Calu3 (cell line): Measurements from ENCODE around the gene HS3ST3B1. TPM values are rescaled to one million over a fixed set of nuclear protein-coding genes. Genes with fewer than 3 reads are reported as not detected.

Experiments
- BruUV-seq: library from RNA; stranded (reverse); fragments of 400-500 nt; replicated peaks from 2 replicates; lab custom pipeline; 2021; lab: Mats Ljungman, UMichigan
- CTCF ChIA-PET: fragments of 300-600 bp; sonication (Branson Sonifier 250); formaldehyde crosslinking; loops from one replicate; lab custom pipeline; 2022; ENCODE audit warnings: antibody characterized with exemption; lab: Charles Lee
- DNase-seq: peaks from one replicate; pipeline ENCODE4 v3.0.0; 2022
- H3K27ac Mint-ChIP-seq: one replicate; pipeline ENCODE4 v1.8.0; 2022; ENCODE audit warnings: mixed read lengths; ENCODE audit not compliant: unreplicated experiment
- H3K27me3 Mint-ChIP-seq: one replicate; pipeline ENCODE4 v1.8.0; 2022; ENCODE audit warnings: mixed read lengths; ENCODE audit not compliant: unreplicated experiment
- H3K36me3 Mint-ChIP-seq: one replicate; pipeline ENCODE4 v1.8.0; 2022; ENCODE audit warnings: mild to moderate bottlenecking, moderate library complexity, mixed read lengths; ENCODE audit not compliant: insufficient read depth, unreplicated experiment
- H3K4me1 Mint-ChIP-seq: one replicate; pipeline ENCODE4 v1.8.0; 2022; ENCODE audit warnings: mild to moderate bottlenecking, low read depth, mixed read lengths; ENCODE audit not compliant: unreplicated experiment
- H3K4me3 Mint-ChIP-seq: one replicate; pipeline ENCODE4 v1.8.0; 2022; ENCODE audit warnings: mild to moderate bottlenecking, low read depth, moderate library complexity, mixed read lengths; ENCODE audit not compliant: unreplicated experiment
- H3K9me3 Mint-ChIP-seq: one replicate; pipeline ENCODE4 v1.8.0; 2022; ENCODE audit warnings: low read depth, mixed read lengths; ENCODE audit not compliant: unreplicated experiment
- CTCF ChIP-seq: fragments of 200-600 bp; IDR thresholded peaks from one replicate; pipeline ENCODE4 v1.8.0; 2022; ENCODE audit warnings: antibody characterized with exemption; ENCODE audit not compliant: unreplicated experiment
- intact Hi-C: fragments of 100-400 bp; cut with micrococcal nuclease; formaldehyde crosslinking; loops from one replicate; pipeline ENCODE4 v1.10.0; 2022; ENCODE audit not compliant: unreplicated experiment
- total RNA-seq: library from RNA; stranded (reverse); gene quantifications from 2 replicates; pipeline ENCODE4 v1.2.3, GENCODE V29; 2022

The HS3ST3B1 gene
- total RNA-seq, 1 experiment from 2014 or later, result 0.80 TPM

- Mint-ChIP-seq H3K36me3 (no peaks in the 10 kb centered on the region), H3K27ac (no peak overlapping the region), H3K4me3 (no peak overlapping the region), H3K4me1 (no peaks in the 10 kb centered on the region), H3K27me3 (peaks cover 28% of the 10 kb centered on the region), H3K9me3 (peaks cover 4% of the 10 kb centered on the region)
- intact Hi-C loops, result no loop called here
- DNase-seq, result no peak
- no peak for TF ChIP-seq CTCF
- no TSS peak for BruUV-seq
- CTCF ChIA-PET, result no interaction called here
Observed at GRCh38 chr17:14270508-14270907, 30.4 kb upstream of the HS3ST3B1 start.

GRCh38 chr17:14276535-14277250 lies 24.2 kb upstream of the HS3ST3B1 start:
- DNase-seq, result no peak
- Mint-ChIP-seq H3K4me3 (no peak overlapping the region), H3K27me3 (no peaks in the 10 kb centered on the region), H3K4me1 (no peaks in the 10 kb centered on the region), H3K27ac (no peak overlapping the region), H3K9me3 (peaks cover 12% of the 10 kb centered on the region), H3K36me3 (peaks cover 6% of the 10 kb centered on the region)
- intact Hi-C loops, result no loop called here
- no peak for TF ChIP-seq CTCF
- CTCF ChIA-PET, result no interaction called here
- BruUV-seq, result no TSS peak

- Mint-ChIP-seq H3K27ac (no peak overlapping the region), H3K36me3 (peaks cover 6% of the 10 kb centered on the region), H3K27me3 (peaks cover 11% of the 10 kb centered on the region), H3K4me1 (no peaks in the 10 kb centered on the region), H3K4me3 (no peak overlapping the region), H3K9me3 (peaks cover 17% of the 10 kb centered on the region)
- BruUV-seq, result no TSS peak
- TF ChIP-seq CTCF, result no peak
- intact Hi-C loops, result no loop called here
- CTCF ChIA-PET, result no interaction called here
- DNase-seq, result no peak
Observed at GRCh38 chr17:14281530-14281929, 19.4 kb upstream of the HS3ST3B1 start.

- Mint-ChIP-seq H3K27me3 (peaks cover 11% of the 10 kb centered on the region), H3K36me3 (peaks cover 1% of the 10 kb centered on the region), H3K9me3 (peaks cover 17% of the 10 kb centered on the region), H3K4me1 (no peaks in the 10 kb centered on the region), H3K27ac (no peak overlapping the region), H3K4me3 (no peak overlapping the region)
- BruUV-seq, result no TSS peak
- CTCF ChIA-PET, result interaction anchor here (0.6 kb wide), 1 partner anchor 117 kb away, joined by 3 read pairs; no protein-coding TSS in a partner anchor
- intact Hi-C loops, result no loop called here
- DNase-seq, result no peak
- no peak for TF ChIP-seq CTCF
Observed at GRCh38 chr17:14282726-14283125, 18.2 kb upstream of the HS3ST3B1 start.
